Vagina (tissue), 2 donors: ENCODE data around the gene FGF6.

Experiments used
- CTCF ChIP-seq, 3 experiments: fragments of 450-650 bp in 2 of 3; fragments of 200-600 bp in 1 of 3; sonication (generic) in 1 of 3; IDR thresholded peaks; one replicate each; pipeline ENCODE4 v1.5.1; 2017 to 2019; ENCODE audit warnings: antibody characterized with exemption in 3 of 3, mild to moderate bottlenecking in 2 of 3, moderate library complexity in 2 of 3
- POLR2A ChIP-seq, 2 donors: fragments of 450-650 bp; IDR thresholded peaks; one replicate each; pipeline ENCODE4 v1.6.1; 2017; ENCODE audit warnings: antibody characterized with exemption in 2 of 2, mild to moderate bottlenecking in 2 of 2, moderate library complexity in 2 of 2

DNA sequence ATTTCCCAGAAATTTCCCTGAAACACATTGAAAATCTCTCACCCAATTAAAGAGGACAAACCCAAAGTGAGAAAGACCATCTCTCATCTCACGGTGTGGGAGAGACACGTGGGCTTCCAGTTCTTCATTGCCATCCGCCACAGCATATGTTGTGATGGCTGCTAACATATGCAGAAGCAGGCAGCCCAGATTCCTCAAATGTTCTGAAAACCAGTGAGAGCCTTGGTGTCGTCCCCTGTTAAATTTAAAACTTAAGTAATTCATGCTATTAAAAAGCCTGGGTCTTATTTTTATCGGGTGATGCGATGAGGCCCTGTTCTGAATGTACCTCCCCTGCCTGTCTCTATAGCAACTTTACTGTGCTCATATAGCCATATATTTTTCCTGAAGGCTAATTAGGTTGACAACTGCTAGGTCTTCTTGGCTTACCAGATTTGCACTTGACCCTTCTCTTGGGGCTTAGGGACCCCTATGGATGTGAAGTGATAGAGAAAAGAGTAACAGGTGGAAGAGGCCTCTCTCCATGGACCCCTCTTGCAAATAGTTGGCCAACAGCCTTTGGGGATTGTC, 2.8 kb upstream of the FGF6 start:
- TF ChIP-seq CTCF (IDR thresholded peaks at IDR 0.05), result no peak
- TF ChIP-seq POLR2A (IDR thresholded peaks at IDR 0.05), result no peak
